GM19351 (cell line): ENCODE measurements around the gene CLDN1.

Experiments
- ATAC-seq: cut with Tn5 transposase; IDR thresholded peaks from one replicate; pipeline ENCODE4 v1.9.1; 2021; ENCODE audit warnings: mild to moderate bottlenecking, moderate library complexity; ENCODE audit not compliant: unreplicated experiment

Gene CLDN1

GRCh38 chr3:190333961-190334360 is 11.7 kb upstream of the CLDN1 start:
- ATAC-seq = no peak

GRCh38 chr3:190330936-190331734 is 8.9 kb upstream of the CLDN1 start:
- ATAC-seq = no peak

GRCh38 chr3:190326930-190327329 is 4.7 kb upstream of the CLDN1 start:
- no peak for ATAC-seq

GRCh38 chr3:190326361-190326760 is 4.1 kb upstream of the CLDN1 start:
- ATAC-seq = no peak

GRCh38 chr3:190325923-190326322 is 3.7 kb upstream of the CLDN1 start:
- ATAC-seq = no peak

- no peak for ATAC-seq
These were observed 990 bp upstream of the CLDN1 start for GRCh38 chr3:190323246-190323626.

- ATAC-seq = no peak
These were observed 479 bp upstream of the CLDN1 start for GRCh38 chr3:190322604-190323245.

GRCh38 chr3:190320594-190321362 is 1.5 kb downstream of the CLDN1 start:
- no peak for ATAC-seq

- ATAC-seq = no peak
These were observed 2.6 kb downstream of the CLDN1 start for GRCh38 chr3:190319660-190320059.

GRCh38 chr3:190318666-190319065 is 3.6 kb downstream of the CLDN1 start:
- no peak for ATAC-seq

GRCh38 chr3:190314741-190315140 is 7.5 kb downstream of the CLDN1 start:
- no peak for ATAC-seq

GRCh38 chr3:190309414-190309813 is 12.8 kb downstream of the CLDN1 start:
- ATAC-seq = no peak

GRCh38 chr3:190308154-190308553 is 14.1 kb downstream of the CLDN1 start:
- no peak for ATAC-seq

- ATAC-seq = no peak
These were observed 15.1 kb downstream of the CLDN1 start for GRCh38 chr3:190307164-190307545.

- no peak for ATAC-seq
These were observed 15.6 kb downstream of the CLDN1 start for GRCh38 chr3:190306513-190307163.

GRCh38 chr3:190306026-190306425 is 16.2 kb downstream of the CLDN1 start:
- ATAC-seq = no peak

GRCh38 chr3:190305406-190305805 is 16.8 kb downstream of the CLDN1 start:
- no peak for ATAC-seq

- no peak for ATAC-seq
These were observed 18.4 kb downstream of the CLDN1 start for GRCh38 chr3:190303884-190304283.

- no peak for ATAC-seq
These were observed 19.9 kb downstream of the CLDN1 start for GRCh38 chr3:190302212-190302867.

GRCh38 chr3:190301591-190301990 is 20.7 kb downstream of the CLDN1 start:
- ATAC-seq = no peak

- no peak for ATAC-seq
These were observed 22.3 kb downstream of the CLDN1 start for GRCh38 chr3:190299969-190300368.
